Osteocyte (in vitro differentiated cells): ENCODE results near the gene APEX2. TPM values are rescaled to one million over a fixed set of nuclear protein-coding genes. Genes with fewer than 3 reads are reported as not detected.

Source experiments
- DNase-seq: peaks from one replicate; pipeline ENCODE4 v3.0.0; 2021; ENCODE audit warnings: mixed read lengths; ENCODE audit not compliant: unreplicated experiment; ENCODE audit errors: extremely low spot score
- H3K27ac Mint-ChIP-seq: one replicate; pipeline ENCODE4 v1.8.0; 2021; ENCODE audit warnings: mild to moderate bottlenecking, mixed read lengths; ENCODE audit not compliant: unreplicated experiment
- H3K27me3 Mint-ChIP-seq: one replicate; pipeline ENCODE4 v1.8.0; 2021; ENCODE audit warnings: mixed read lengths; ENCODE audit not compliant: unreplicated experiment
- H3K36me3 Mint-ChIP-seq: one replicate; pipeline ENCODE4 v1.8.0; 2021; ENCODE audit warnings: mixed read lengths; ENCODE audit not compliant: unreplicated experiment
- H3K4me1 Mint-ChIP-seq: one replicate; pipeline ENCODE4 v1.8.0; 2021; ENCODE audit warnings: mixed read lengths; ENCODE audit not compliant: unreplicated experiment
- H3K4me3 Mint-ChIP-seq: one replicate; pipeline ENCODE4 v1.8.0; 2021; ENCODE audit warnings: mild to moderate bottlenecking, moderate library complexity, mixed read lengths; ENCODE audit not compliant: unreplicated experiment
- H3K9me3 Mint-ChIP-seq: one replicate; pipeline ENCODE4 v1.8.0; 2021; ENCODE audit warnings: mixed read lengths; ENCODE audit not compliant: unreplicated experiment
- CTCF ChIP-seq: fragments of 200-600 bp; sonication (generic); IDR thresholded peaks from 2 replicates; pipeline ENCODE4 v1.5.0; 2021; ENCODE audit warnings: antibody characterized with exemption, mild to moderate bottlenecking, moderate library complexity
- total RNA-seq: library from RNA; stranded (reverse); gene quantifications from 2 replicates; pipeline ENCODE4 v1.2.1, GENCODE V29; 2021

Gene APEX2
- total RNA-seq, 1 donor from 2014 or later: 13.6 TPM

- H3K4me1 Mint-ChIP-seq: no peaks in the 10 kb centered on the region
- H3K27ac Mint-ChIP-seq: no peak overlapping the region
- no peak for DNase-seq
- no peaks in the 10 kb centered on the region for H3K27me3 Mint-ChIP-seq
- H3K4me3 Mint-ChIP-seq: no peak overlapping the region
- H3K36me3 Mint-ChIP-seq: no peaks in the 10 kb centered on the region
- no peak for TF ChIP-seq CTCF
- no peaks in the 10 kb centered on the region for H3K9me3 Mint-ChIP-seq
Observed at GRCh38 chrX:55014897-55015299, 14.7 kb downstream of the APEX2 start.

DNA sequence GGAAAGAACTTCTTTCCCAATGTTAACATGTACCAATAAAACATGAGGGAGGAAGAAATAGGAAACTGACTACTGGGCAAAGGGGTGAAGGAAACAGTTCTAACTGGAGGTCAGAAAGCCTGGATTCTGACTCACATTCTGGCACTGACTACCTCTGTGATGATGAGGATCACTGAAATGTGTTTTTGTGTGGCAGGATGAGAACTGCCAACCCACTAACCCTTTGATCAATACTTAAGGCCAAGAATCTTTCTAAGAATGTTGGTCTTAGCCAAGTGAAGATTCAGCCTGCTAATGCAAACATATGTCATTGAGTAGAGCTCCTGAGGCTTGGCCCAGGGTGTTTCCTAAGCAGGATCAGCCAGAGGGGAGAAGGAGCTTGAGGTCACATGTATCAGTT, 26.0 kb downstream of the APEX2 start:
- no peaks in the 10 kb centered on the region for H3K36me3 Mint-ChIP-seq
- no peaks in the 10 kb centered on the region for H3K4me1 Mint-ChIP-seq
- TF ChIP-seq CTCF: no peak
- no peak for DNase-seq
- H3K27me3 Mint-ChIP-seq: no peaks in the 10 kb centered on the region
- no peak overlapping the region for H3K27ac Mint-ChIP-seq
- H3K4me3 Mint-ChIP-seq: no peak overlapping the region
- H3K9me3 Mint-ChIP-seq: peaks cover 7% of the 10 kb centered on the region

DNA sequence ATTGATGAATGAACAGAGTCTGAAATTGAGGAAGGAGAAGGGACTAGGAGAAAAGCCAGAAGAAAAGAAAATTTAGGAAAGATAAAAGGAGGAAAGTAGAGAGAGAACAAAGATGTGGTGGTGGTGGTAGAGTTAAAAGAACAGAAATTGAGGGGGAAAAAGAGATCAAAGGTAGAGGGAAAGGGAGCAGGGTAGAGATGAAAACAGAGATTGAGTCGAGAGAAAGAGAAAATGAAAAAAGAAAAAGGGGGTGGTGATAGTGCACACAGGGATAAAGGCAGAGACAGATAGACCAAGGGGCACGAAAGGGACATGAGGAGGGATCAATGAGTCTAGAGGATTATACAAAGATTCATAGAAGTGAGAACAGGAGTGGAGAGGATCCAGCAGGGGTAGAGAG, 26.7 kb downstream of the APEX2 start:
- no peak for DNase-seq
- H3K36me3 Mint-ChIP-seq: no peaks in the 10 kb centered on the region
- H3K27ac Mint-ChIP-seq: no peak overlapping the region
- no peaks in the 10 kb centered on the region for H3K4me1 Mint-ChIP-seq
- TF ChIP-seq CTCF: no peak
- H3K27me3 Mint-ChIP-seq: no peaks in the 10 kb centered on the region
- H3K9me3 Mint-ChIP-seq: peaks cover 5% of the 10 kb centered on the region
- H3K4me3 Mint-ChIP-seq: no peak overlapping the region

- no peak for DNase-seq
- Mint-ChIP-seq H3K27ac (no peak overlapping the region), H3K9me3 (peaks cover 5% of the 10 kb centered on the region), H3K4me3 (no peak overlapping the region), H3K27me3 (no peaks in the 10 kb centered on the region), H3K36me3 (no peaks in the 10 kb centered on the region), H3K4me1 (no peaks in the 10 kb centered on the region)
- no peak for TF ChIP-seq CTCF
Observed at GRCh38 chrX:55028040-55028439, 27.9 kb downstream of the APEX2 start.

- Mint-ChIP-seq H3K4me1 (no peaks in the 10 kb centered on the region), H3K27me3 (no peaks in the 10 kb centered on the region), H3K9me3 (peaks cover 5% of the 10 kb centered on the region), H3K4me3 (no peak overlapping the region), H3K27ac (no peak overlapping the region), H3K36me3 (no peaks in the 10 kb centered on the region)
- DNase-seq: no peak
- no peak for TF ChIP-seq CTCF
Observed at GRCh38 chrX:55028611-55029010, 28.4 kb downstream of the APEX2 start.
